Liver (tissue), 9 donors: ENCODE results near the gene OLFM4. TPM values are rescaled to one million over a fixed set of nuclear protein-coding genes. Genes with fewer than 3 reads are reported as not detected.

ENCODE experiments used
- DNase-seq: peaks from one replicate; pipeline ENCODE4 v3.0.0-alpha.2; 2017; ENCODE audit warnings: low spot score
- H3K27ac ChIP-seq, 2 donors: one replicate each; pipeline ENCODE4 v1.7.0; 2013; ENCODE audit warnings: inconsistent platforms in 2 of 2, low read length in 2 of 2, control low read depth in 1 of 2, low read depth in 1 of 2, mild to moderate bottlenecking in 1 of 2
- H3K27me3 ChIP-seq, 4 donors: one replicate each; pipeline versions ENCODE4 v1.6.1 to v1.7.0; 2013; ENCODE audit warnings: low read length in 3 of 4, inconsistent platforms in 1 of 4, mild to moderate bottlenecking in 1 of 4, moderate library complexity in 1 of 4; ENCODE audit not compliant: control insufficient read depth in 4 of 4, insufficient read depth in 4 of 4
- H3K36me3 ChIP-seq, 4 donors: one replicate each; pipeline versions ENCODE4 v1.6.1 to v1.7.0; 2013; ENCODE audit warnings: low read length in 3 of 4, mild to moderate bottlenecking in 3 of 4, low read depth in 1 of 4, moderate library complexity in 1 of 4; ENCODE audit not compliant: control insufficient read depth in 4 of 4, insufficient read depth in 3 of 4
- H3K4me1 ChIP-seq, 4 donors: one replicate each; pipeline versions ENCODE4 v1.6.1 to v1.7.0; 2013; ENCODE audit warnings: low read length in 3 of 4, mild to moderate bottlenecking in 3 of 4, moderate library complexity in 1 of 4; ENCODE audit not compliant: control insufficient read depth in 4 of 4, insufficient read depth in 4 of 4
- H3K4me3 ChIP-seq, 3 donors: one replicate each; pipeline versions ENCODE4 v1.6.1 to v1.7.0; 2013; ENCODE audit warnings: low read length in 3 of 3, control low read depth in 1 of 3, low read depth in 1 of 3, mild to moderate bottlenecking in 1 of 3
- H3K9ac ChIP-seq, 2 donors: one replicate each; pipeline ENCODE4 v1.7.0; 2013; ENCODE audit warnings: low read length in 2 of 2, mild to moderate bottlenecking in 2 of 2, moderate library complexity in 2 of 2, control low read depth in 1 of 2, low read depth in 1 of 2
- H3K9me3 ChIP-seq, 4 donors: one replicate each; pipeline versions ENCODE4 v1.6.1 to v1.7.0; 2013; ENCODE audit warnings: low read length in 3 of 4; ENCODE audit not compliant: control insufficient read depth in 4 of 4
- CTCF ChIP-seq: fragments of 150-350 bp; IDR thresholded peaks from 2 replicates; pipeline ENCODE4 v1.5.1; 2017; ENCODE audit warnings: improper control_type of control experiment, low read depth, low read length; ENCODE audit not compliant: missing input control
- EGR1 ChIP-seq, 2 donors: IDR thresholded peaks; 2 replicates each; pipeline ENCODE4 v1.6.1; 2016 to 2018; ENCODE audit warnings: antibody characterized with exemption in 2 of 2, low read depth in 2 of 2
- FOXA2 ChIP-seq: IDR thresholded peaks from 2 replicates; pipeline ENCODE4 v1.6.1; 2016; ENCODE audit warnings: antibody characterized with exemption
- GABPA ChIP-seq, 2 donors: IDR thresholded peaks in 1 of 2; conservative IDR thresholded peaks in 1 of 2; 2 replicates each; pipeline ENCODE4 v1.6.1; 2016; ENCODE audit warnings: antibody characterized with exemption in 2 of 2, mild to moderate bottlenecking in 1 of 2, moderate library complexity in 1 of 2
- HNF4A ChIP-seq, 2 donors: conservative IDR thresholded peaks; 2 replicates each; pipeline ENCODE4 v1.6.1; 2016; ENCODE audit warnings: antibody characterized with exemption in 2 of 2, mild to moderate bottlenecking in 2 of 2
- HNF4G ChIP-seq: IDR thresholded peaks from 2 replicates; pipeline ENCODE4 v1.6.1; 2016; ENCODE audit warnings: antibody characterized with exemption
- JUND ChIP-seq, 2 donors: IDR thresholded peaks; 2 replicates each; pipeline ENCODE4 v1.6.1; 2016; ENCODE audit warnings: antibody characterized with exemption in 2 of 2
- NR2F2 ChIP-seq: IDR thresholded peaks from 2 replicates; pipeline ENCODE4 v1.6.1; 2016; ENCODE audit warnings: antibody characterized with exemption
- RAD21 ChIP-seq, 2 donors: IDR thresholded peaks; 2 replicates each; pipeline ENCODE4 v1.6.1; 2016; ENCODE audit warnings: antibody characterized with exemption in 2 of 2, mild to moderate bottlenecking in 2 of 2
- RXRA ChIP-seq, 2 donors: IDR thresholded peaks; 2 replicates each; pipeline ENCODE4 v1.6.1; 2017 to 2018; ENCODE audit warnings: antibody characterized with exemption in 2 of 2, mild to moderate bottlenecking in 1 of 2
- SP1 ChIP-seq: IDR thresholded peaks from 2 replicates; pipeline ENCODE4 v1.6.1; 2018; ENCODE audit warnings: antibody characterized with exemption, mild to moderate bottlenecking
- TAF1 ChIP-seq: conservative IDR thresholded peaks from 2 replicates; pipeline ENCODE4 v1.6.1; 2016; ENCODE audit warnings: antibody characterized with exemption, mild to moderate bottlenecking
- WGBS: extraction: QIAGEN DNeasy Blood & Tissue Kit; methylation state at CpG from one replicate; pipeline ENCODE4 v1.1.7; 2013; 5-methylcytosine and 5-hydroxymethylcytosine counted together
- polyA plus RNA-seq, 2 donors: library from polyadenylated mRNA; stranded (reverse) in 1 of 2; unstranded in 1 of 2; fragments of 200-250 nt in 1 of 2; fragments of >200 nt in 1 of 2; fragmentation: Nextera tagmentation in 1 of 2; extraction: Ambion mirVana in 1 of 2; gene quantifications; one replicate each; pipeline versions ENCODE4 v1.2.1 to v1.2.3, GENCODE V29; 2013 to 2015
- total RNA-seq, 2 donors: library from RNA; depleted of rRNA; stranded (reverse); fragments of >200 nt; gene quantifications; one replicate each; pipeline ENCODE4 v1.2.3, GENCODE V29; 2014
- TF ChIP-seq, protein P1 (sequence below): IDR thresholded peaks from 2 replicates; pipeline ENCODE4 v1.6.1; 2016; ENCODE audit warnings: antibody characterized with exemption, mild to moderate bottlenecking
- TF ChIP-seq, protein P2 (sequence below): IDR thresholded peaks from 2 replicates; pipeline ENCODE4 v1.6.1; 2016; ENCODE audit warnings: antibody characterized with exemption
- donor health status: healthy.
- donor health status: healthy.
- donor health status: healthy.
- donor health status: healthy.
- donor health status: healthy.

OLFM4 gene
- total and polyA plus RNA-seq, 4 donors = under 0.01 to 8.0 (median 0.66) TPM; not detected in 1

DNA sequence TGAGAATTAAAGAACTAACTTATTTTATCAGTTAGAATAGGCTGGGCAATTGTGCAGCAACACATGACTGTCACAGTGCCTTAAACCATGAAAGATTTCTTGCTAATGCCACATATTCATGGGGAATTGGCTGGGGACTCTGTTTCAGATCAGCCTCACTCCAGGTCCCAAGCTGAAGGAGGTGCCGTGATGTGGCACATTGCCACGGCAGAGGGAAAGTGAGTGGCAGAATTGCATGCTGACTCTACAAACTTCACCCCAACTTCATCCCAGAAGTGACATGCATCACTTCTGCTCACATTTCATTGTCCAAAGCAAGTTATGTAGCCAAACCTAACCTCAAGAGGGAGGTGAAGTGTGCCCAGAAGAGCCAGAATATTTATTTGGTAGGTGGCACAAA, 37.8 kb downstream of the OLFM4 start (continued):
- TF ChIP-seq, protein P1, sequence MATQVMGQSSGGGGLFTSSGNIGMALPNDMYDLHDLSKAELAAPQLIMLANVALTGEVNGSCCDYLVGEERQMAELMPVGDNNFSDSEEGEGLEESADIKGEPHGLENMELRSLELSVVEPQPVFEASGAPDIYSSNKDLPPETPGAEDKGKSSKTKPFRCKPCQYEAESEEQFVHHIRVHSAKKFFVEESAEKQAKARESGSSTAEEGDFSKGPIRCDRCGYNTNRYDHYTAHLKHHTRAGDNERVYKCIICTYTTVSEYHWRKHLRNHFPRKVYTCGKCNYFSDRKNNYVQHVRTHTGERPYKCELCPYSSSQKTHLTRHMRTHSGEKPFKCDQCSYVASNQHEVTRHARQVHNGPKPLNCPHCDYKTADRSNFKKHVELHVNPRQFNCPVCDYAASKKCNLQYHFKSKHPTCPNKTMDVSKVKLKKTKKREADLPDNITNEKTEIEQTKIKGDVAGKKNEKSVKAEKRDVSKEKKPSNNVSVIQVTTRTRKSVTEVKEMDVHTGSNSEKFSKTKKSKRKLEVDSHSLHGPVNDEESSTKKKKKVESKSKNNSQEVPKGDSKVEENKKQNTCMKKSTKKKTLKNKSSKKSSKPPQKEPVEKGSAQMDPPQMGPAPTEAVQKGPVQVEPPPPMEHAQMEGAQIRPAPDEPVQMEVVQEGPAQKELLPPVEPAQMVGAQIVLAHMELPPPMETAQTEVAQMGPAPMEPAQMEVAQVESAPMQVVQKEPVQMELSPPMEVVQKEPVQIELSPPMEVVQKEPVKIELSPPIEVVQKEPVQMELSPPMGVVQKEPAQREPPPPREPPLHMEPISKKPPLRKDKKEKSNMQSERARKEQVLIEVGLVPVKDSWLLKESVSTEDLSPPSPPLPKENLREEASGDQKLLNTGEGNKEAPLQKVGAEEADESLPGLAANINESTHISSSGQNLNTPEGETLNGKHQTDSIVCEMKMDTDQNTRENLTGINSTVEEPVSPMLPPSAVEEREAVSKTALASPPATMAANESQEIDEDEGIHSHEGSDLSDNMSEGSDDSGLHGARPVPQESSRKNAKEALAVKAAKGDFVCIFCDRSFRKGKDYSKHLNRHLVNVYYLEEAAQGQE = no peak
- TF ChIP-seq, protein P2, sequence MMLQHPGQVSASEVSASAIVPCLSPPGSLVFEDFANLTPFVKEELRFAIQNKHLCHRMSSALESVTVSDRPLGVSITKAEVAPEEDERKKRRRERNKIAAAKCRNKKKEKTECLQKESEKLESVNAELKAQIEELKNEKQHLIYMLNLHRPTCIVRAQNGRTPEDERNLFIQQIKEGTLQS = no peak
- TF ChIP-seq GABPA (IDR thresholded peaks at IDR 0.05 in 1 of 2, conservative IDR thresholded peaks at IDR 0.05 in 1 of 2) (no peak), NR2F2 (no peak), FOXA2 (no peak), RAD21 (IDR thresholded peaks at IDR 0.05) (no peak), SP1 (no peak)

DNA sequence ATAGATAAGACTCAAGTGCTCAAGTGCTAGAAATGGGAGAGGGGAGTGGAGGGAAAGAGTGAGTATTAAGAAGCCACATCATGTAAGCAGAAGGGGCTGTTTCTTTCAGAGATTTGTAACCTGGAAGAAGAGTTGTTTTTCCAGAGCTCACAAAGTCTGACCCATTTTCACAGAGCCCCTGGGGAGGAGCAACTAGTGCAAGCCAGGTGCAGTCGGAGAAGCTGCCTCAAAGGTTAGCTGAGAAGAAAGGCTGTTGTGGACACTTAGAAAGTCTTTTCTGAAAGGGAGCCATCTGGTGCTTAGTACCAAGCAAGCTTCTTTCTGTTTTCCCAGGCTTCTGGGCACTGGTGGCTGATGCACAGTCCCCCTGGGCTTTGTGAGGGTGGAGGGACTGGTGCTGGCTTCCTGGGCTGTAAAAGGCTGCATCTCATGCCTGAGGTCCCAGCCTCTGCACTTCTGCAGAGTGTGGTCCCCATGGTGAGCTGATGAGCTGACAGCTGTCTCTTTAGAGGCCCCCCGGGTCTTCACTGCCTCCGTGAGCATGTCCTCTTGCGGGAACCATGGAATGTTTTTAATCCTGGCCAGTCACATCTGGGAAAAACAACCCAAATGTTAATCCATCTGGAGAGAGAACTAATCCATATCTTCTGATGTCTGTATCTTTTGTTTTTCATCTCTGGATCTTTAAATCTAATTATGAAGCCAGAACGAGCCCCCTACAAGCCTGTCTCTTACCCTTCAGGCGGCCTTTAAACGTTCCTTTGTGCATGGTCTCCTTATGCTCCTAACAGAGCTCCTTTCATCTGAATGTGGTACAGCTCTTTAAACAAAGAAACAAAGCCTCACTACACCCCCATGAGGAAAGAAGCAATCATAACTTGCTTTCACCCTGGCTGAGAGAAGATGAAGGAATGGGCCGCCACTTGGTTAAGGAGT, 40.2 kb downstream of the OLFM4 start:
- WGBS = 59% methylated on average over 8 of the region's 8 CpGs
- DNase-seq = no peak

DNA sequence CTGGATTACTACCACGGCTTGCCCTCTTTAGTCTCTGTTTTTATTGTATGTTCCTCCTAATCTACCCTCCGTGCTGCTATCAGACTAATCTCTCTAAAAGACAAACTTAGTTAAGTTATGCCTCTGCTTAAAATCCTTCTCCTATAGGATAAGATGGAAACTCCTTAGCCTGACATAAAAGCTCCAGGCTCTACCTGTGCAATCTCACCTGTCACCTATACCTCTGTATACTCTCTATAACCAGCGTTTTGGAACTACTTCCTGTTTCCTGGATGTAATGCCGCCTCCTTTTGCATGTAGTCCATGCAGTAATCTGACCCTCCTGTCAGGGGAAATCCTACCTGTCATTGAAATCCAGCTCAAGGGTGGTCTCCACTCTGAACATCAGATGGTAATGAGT, 41.2 kb downstream of the OLFM4 start:
- WGBS = 47% methylated on average over 4 of the region's 4 CpGs
- DNase-seq = no peak
- H3K9me3 ChIP-seq = no peaks in the 10 kb centered on the region
- no peak overlapping the region for H3K4me3 ChIP-seq
- H3K36me3 ChIP-seq = no peaks in the 10 kb centered on the region
- no peak overlapping the region for H3K9ac ChIP-seq
- no peak overlapping the region for H3K27ac ChIP-seq
- TF ChIP-seq RAD21 (IDR thresholded peaks at IDR 0.05) (no peak), GABPA (IDR thresholded peaks at IDR 0.05 in 1 of 2, conservative IDR thresholded peaks at IDR 0.05 in 1 of 2) (no peak)
- peaks cover 0 to 8% (median 0%) of the 10 kb centered on the region in 4 donors for H3K27me3 ChIP-seq
- no peaks in the 10 kb centered on the region for H3K4me1 ChIP-seq

More for the DNA sequence above, 40.2 kb downstream of the OLFM4 start:
- H3K4me1 ChIP-seq = no peaks in the 10 kb centered on the region
- H3K27me3 ChIP-seq = peaks cover 0 to 8% (median 0%) of the 10 kb centered on the region in 4 donors
- TF ChIP-seq RXRA (IDR thresholded peaks at IDR 0.05) (no peak), EGR1 (IDR thresholded peaks at IDR 0.05; ENCODE audit: low read depth in 2 of 2) (no peak), JUND (IDR thresholded peaks at IDR 0.05) (no peak)
- H3K36me3 ChIP-seq = no peaks in the 10 kb centered on the region
- H3K9me3 ChIP-seq = no peaks in the 10 kb centered on the region
- no peak overlapping the region for H3K27ac ChIP-seq
- H3K4me3 ChIP-seq = no peak overlapping the region
- no peak overlapping the region for H3K9ac ChIP-seq

DNA sequence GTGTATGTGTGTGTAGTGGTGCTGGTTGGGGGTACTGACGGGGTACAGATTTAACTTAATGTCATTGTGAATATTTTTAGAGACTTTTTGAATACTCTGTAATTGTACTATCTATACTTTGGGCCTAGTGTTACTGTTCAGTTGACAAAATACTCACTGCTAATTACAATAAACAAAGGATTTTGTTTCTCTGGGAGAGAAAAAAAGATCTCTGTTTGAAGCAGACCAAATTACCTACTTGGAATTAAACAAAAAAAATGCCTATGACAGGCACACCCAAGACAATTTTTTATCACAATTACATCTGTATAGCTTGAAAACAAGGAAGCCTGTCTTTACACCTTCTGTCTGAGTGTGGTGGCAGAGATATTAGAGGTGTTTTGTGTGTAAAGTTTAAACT, 45.1 kb downstream of the OLFM4 start:
- no peaks in the 10 kb centered on the region for H3K36me3 ChIP-seq
- H3K27ac ChIP-seq = no peak overlapping the region
- no peak overlapping the region for H3K9ac ChIP-seq
- H3K9me3 ChIP-seq = peaks cover 0 to 2% (median 0%) of the 10 kb centered on the region in 4 donors
- no peak for DNase-seq
- no peak overlapping the region for H3K4me3 ChIP-seq
- 57% methylated on average over 1 of the region's 1 CpG for WGBS
- TF ChIP-seq NR2F2 (no peak), SP1 (no peak), FOXA2 (no peak), CTCF (no peak), TAF1 (no peak), GABPA (IDR thresholded peaks at IDR 0.05 in 1 of 2, conservative IDR thresholded peaks at IDR 0.05 in 1 of 2) (no peak), HNF4A (conservative IDR thresholded peaks at IDR 0.05) (no peak), HNF4G (no peak), EGR1 (IDR thresholded peaks at IDR 0.05; ENCODE audit: low read depth in 2 of 2) (no peak), RXRA (IDR thresholded peaks at IDR 0.05) (no peak)
- TF ChIP-seq, protein P1 = no peak
- no peaks in the 10 kb centered on the region for H3K27me3 ChIP-seq
- H3K4me1 ChIP-seq = no peaks in the 10 kb centered on the region
